DOHH2 (cell line): ENCODE measurements around the gene LINC00305.

Experiments used
- H3F3A ChIP-seq: fragments of 200-600 bp; sonication (generic), shearing (Covaris generic); 2 replicates; pipeline ENCODE4 v1.6.0; 2016; ENCODE audit warnings: antibody characterized with exemption, mild to moderate bottlenecking; ENCODE audit not compliant: control insufficient read depth, insufficient read depth
- H3K27ac ChIP-seq: fragments of 200-600 bp; sonication (generic); 2 replicates; pipeline ENCODE4 v1.5.1; 2014; ENCODE audit warnings: low read depth, mild to moderate bottlenecking, low read length, moderate library complexity
- H3K27me3 ChIP-seq: fragments of 200-600 bp; sonication (generic); 2 replicates; pipeline ENCODE4 v1.6.1; 2014; ENCODE audit warnings: mild to moderate bottlenecking, low read length, mixed read lengths; ENCODE audit not compliant: control insufficient read depth
- H3K36me3 ChIP-seq: fragments of 200-600 bp; sonication (generic); 2 replicates; pipeline ENCODE4 v1.6.1; 2014; ENCODE audit warnings: mild to moderate bottlenecking, low read length, moderate library complexity, mixed read lengths; ENCODE audit not compliant: control insufficient read depth
- H3K4me1 ChIP-seq: fragments of 200-600 bp; sonication (generic); 2 replicates; pipeline ENCODE4 v1.6.1; 2014; ENCODE audit warnings: mild to moderate bottlenecking, low read length, mixed read lengths; ENCODE audit not compliant: control insufficient read depth
- H3K4me2 ChIP-seq: fragments of 200-600 bp; sonication (generic); 2 replicates; pipeline ENCODE4 v1.6.0; 2014; ENCODE audit warnings: mild to moderate bottlenecking, low read length, moderate library complexity
- H3K4me3 ChIP-seq: fragments of 200-600 bp; sonication (generic); 2 replicates; pipeline ENCODE4 v1.5.1; 2014; ENCODE audit warnings: mild to moderate bottlenecking, low read length, mixed read lengths
- H3K79me2 ChIP-seq: fragments of 200-600 bp; sonication (generic); 2 replicates; pipeline ENCODE4 v1.6.1; 2014; ENCODE audit warnings: mild to moderate bottlenecking, low read length, mixed read lengths; ENCODE audit not compliant: control insufficient read depth
- H3K9me2 ChIP-seq: fragments of 200-600 bp; sonication (generic); replicated peaks from 2 replicates; pipeline ENCODE4 v1.6.1; 2014; ENCODE audit warnings: mild to moderate bottlenecking, low read length, mixed read lengths; ENCODE audit not compliant: control insufficient read depth
- H3K9me3 ChIP-seq: fragments of 200-600 bp; sonication (generic); 2 replicates; pipeline ENCODE4 v1.6.1; 2014; ENCODE audit warnings: antibody characterized with exemption, low read length, mixed read lengths; ENCODE audit not compliant: control insufficient read depth, insufficient read depth
- H4K20me1 ChIP-seq: fragments of 200-600 bp; sonication (generic); 2 replicates; pipeline ENCODE4 v1.6.0; 2014; ENCODE audit warnings: low read depth, mild to moderate bottlenecking, antibody characterized with exemption, low read length, moderate library complexity; ENCODE audit not compliant: control insufficient read depth, insufficient read depth
- EZH2phosphoT487 ChIP-seq: fragments of 200-600 bp; sonication (generic); IDR thresholded peaks from 2 replicates; pipeline ENCODE4 v1.6.1; 2017; ENCODE audit warnings: borderline replicate concordance, mild to moderate bottlenecking, antibody characterized with exemption, low read length, moderate library complexity, mixed read lengths
- TF ChIP-seq, protein P1 (sequence below): fragments of 200-600 bp; sonication (generic); IDR thresholded peaks from one replicate; pipeline ENCODE4 v1.5.1; 2014; ENCODE audit warnings: antibody characterized with exemption, mild to moderate bottlenecking, low read depth, low read length; ENCODE audit not compliant: poor library complexity, severe bottlenecking

LINC00305 gene

DNA sequence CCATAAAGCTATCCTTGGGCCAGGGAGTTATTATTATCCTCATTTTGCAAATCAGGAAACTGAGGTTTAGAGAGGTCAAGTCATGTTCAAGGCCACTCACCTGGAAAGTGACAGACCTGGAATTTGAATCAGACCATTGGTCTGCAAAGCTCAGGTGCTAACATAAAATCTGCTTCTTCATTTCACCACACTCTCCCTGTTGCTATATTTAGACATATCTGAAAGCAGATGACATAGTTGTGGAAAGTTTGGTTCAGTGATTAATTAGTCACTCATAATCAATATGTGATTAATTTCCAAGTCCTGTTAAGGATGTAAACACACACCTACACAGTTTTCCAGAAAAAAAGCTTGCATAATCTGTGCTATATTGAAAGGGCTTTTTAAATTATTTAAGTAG, 57.4 kb downstream of the LINC00305 start:
- H3K27ac ChIP-seq, result no peak overlapping the region
- H3K27me3 ChIP-seq, result no peaks in the 10 kb centered on the region
- no peaks in the 10 kb centered on the region for H3K9me2 ChIP-seq
- no peaks in the 10 kb centered on the region for H3K4me1 ChIP-seq
- no peak overlapping the region for H3K4me2 ChIP-seq
- H3F3A ChIP-seq, result no peaks in the 10 kb centered on the region
- H3K36me3 ChIP-seq, result no peaks in the 10 kb centered on the region
- no peaks in the 10 kb centered on the region for H3K9me3 ChIP-seq
- no peaks in the 10 kb centered on the region for H4K20me1 ChIP-seq
- no peaks in the 10 kb centered on the region for H3K79me2 ChIP-seq
- H3K4me3 ChIP-seq, result no peak overlapping the region
- no peak for TF ChIP-seq EZH2phosphoT487
- TF ChIP-seq, protein P1, sequence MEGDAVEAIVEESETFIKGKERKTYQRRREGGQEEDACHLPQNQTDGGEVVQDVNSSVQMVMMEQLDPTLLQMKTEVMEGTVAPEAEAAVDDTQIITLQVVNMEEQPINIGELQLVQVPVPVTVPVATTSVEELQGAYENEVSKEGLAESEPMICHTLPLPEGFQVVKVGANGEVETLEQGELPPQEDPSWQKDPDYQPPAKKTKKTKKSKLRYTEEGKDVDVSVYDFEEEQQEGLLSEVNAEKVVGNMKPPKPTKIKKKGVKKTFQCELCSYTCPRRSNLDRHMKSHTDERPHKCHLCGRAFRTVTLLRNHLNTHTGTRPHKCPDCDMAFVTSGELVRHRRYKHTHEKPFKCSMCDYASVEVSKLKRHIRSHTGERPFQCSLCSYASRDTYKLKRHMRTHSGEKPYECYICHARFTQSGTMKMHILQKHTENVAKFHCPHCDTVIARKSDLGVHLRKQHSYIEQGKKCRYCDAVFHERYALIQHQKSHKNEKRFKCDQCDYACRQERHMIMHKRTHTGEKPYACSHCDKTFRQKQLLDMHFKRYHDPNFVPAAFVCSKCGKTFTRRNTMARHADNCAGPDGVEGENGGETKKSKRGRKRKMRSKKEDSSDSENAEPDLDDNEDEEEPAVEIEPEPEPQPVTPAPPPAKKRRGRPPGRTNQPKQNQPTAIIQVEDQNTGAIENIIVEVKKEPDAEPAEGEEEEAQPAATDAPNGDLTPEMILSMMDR, result no peak

DNA sequence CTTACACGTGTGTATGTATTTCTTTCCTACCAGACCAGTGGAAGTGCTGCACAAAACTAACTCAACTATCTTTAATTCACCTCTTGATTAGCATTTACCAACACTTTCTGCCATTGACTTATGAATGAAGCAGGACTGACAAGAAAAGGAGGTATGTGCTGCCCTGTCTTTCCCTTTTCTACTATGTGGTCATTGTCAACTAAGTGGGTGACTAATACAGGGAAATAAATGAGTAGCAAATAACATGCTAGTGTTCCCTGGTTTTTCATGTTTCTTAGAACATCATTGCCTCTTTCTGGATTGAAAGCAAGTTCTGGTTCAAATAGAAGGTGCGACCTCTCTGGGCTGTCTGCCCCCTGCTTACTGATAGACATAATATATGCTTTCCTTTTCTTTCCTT, 58.0 kb downstream of the LINC00305 start:
- Histone ChIP-seq H3K4me2 (no peak overlapping the region), H3K4me1 (no peaks in the 10 kb centered on the region), H3K36me3 (no peaks in the 10 kb centered on the region), H3K27ac (no peak overlapping the region), H4K20me1 (no peaks in the 10 kb centered on the region), H3F3A (no peaks in the 10 kb centered on the region), H3K9me2 (no peaks in the 10 kb centered on the region), H3K4me3 (no peak overlapping the region), H3K79me2 (no peaks in the 10 kb centered on the region), H3K9me3 (no peaks in the 10 kb centered on the region), H3K27me3 (no peaks in the 10 kb centered on the region)
- TF ChIP-seq, protein P1, result no peak
- TF ChIP-seq EZH2phosphoT487, result no peak

DNA sequence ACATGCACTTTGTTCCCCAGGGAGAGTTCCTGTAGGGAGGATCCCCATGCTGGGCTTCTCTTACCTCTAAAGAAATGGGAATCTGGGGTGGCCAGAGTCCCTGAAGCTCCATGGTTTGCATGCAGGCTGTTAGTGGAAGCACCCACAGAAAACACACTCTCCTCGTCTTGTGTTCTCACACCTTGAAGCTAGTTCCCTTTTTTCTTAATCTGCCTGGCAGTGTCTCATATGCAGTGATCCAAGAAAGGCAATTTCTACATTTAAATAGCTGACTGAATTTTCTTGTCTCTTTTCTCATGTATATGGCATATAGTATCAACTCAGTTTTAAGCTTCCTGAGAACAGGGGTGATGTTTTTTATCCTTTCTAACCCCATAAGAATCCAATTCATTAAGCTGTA, 65.0 kb downstream of the LINC00305 start:
- Histone ChIP-seq H3K9me2 (no peaks in the 10 kb centered on the region), H3K36me3 (no peaks in the 10 kb centered on the region), H3K79me2 (no peaks in the 10 kb centered on the region), H3K4me2 (no peak overlapping the region), H3K9me3 (no peaks in the 10 kb centered on the region), H3F3A (no peaks in the 10 kb centered on the region), H4K20me1 (no peaks in the 10 kb centered on the region), H3K27ac (no peak overlapping the region), H3K27me3 (no peaks in the 10 kb centered on the region), H3K4me3 (no peak overlapping the region), H3K4me1 (no peaks in the 10 kb centered on the region)
- TF ChIP-seq, protein P1, result no peak
- TF ChIP-seq EZH2phosphoT487, result no peak

DNA sequence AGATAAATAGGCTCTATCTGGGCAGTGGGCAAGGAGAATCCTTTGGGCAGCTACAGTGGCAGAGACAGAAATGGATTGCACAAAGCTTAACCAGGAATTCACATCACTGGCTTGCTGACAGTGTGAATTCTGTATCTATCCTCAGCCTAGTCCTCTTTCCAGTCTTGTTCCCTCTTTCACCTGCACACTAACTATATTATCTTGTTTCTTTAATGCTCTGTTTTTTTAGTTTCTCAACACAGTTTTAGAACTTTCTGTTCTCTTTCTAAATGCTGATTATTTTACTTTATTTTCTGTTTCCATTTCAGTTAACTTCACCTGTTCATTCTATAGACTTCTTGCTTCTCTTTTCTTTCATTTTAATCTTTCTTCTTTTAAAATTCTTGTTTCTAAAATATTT, 66.4 kb downstream of the LINC00305 start:
- H3K9me2 ChIP-seq, result no peaks in the 10 kb centered on the region
- H3K79me2 ChIP-seq, result no peaks in the 10 kb centered on the region
- no peaks in the 10 kb centered on the region for H4K20me1 ChIP-seq
- no peaks in the 10 kb centered on the region for H3K9me3 ChIP-seq
- H3K27me3 ChIP-seq, result no peaks in the 10 kb centered on the region
- no peaks in the 10 kb centered on the region for H3F3A ChIP-seq
- no peak overlapping the region for H3K27ac ChIP-seq
- TF ChIP-seq EZH2phosphoT487, result no peak
- TF ChIP-seq, protein P1, result no peak
- H3K36me3 ChIP-seq, result no peaks in the 10 kb centered on the region
- no peak overlapping the region for H3K4me2 ChIP-seq
- no peaks in the 10 kb centered on the region for H3K4me1 ChIP-seq
- H3K4me3 ChIP-seq, result no peak overlapping the region
